ENCODE measurements around the gene PTH.

The PTH gene

DNA sequence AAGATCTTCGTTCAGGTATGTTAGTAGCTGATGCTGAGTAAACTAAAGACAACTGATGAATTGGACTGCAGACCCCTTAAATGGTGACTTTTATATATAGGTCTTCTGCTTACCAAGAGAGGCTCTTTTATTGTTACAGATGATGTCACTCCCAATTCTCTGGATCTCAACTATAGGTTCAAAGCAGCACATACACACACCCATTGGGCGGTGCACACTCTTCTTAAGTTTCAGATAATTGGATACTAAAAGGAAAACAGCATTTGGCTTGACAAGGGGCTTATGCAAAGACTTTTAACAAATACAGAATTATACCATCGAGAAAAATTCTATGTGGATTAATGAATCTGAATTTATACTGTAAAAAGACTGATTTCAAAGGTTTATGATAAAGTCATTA, at the start of gene PTH:
Gene PTH, minus strand, starts transcription at position 69 of the 400 bp plus-strand sequence. CDS start 3,142 bp downstream, outside the sequence.
- FAIRE-seq, result no peak

DNA sequence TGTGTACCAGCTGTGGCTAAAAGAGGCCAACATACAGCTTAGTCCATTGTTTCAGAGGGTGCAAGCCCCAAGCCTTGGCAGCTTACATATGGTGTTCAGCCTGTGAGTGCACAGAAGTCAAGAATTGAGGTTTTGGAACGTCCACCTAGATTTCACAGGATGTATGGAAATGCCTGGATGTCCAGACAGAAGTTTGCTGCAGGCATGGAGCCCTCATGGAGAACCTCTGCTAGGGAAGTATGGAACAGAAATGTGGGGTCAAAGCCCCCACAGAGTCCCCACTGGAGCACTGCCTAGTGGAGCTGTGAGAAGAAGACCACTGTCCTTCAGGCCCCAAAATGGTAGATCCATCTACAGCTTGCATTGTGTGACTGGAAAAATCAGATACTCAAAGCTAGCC, 42.2 kb upstream of the PTH start:
- no peak for FAIRE-seq

DNA sequence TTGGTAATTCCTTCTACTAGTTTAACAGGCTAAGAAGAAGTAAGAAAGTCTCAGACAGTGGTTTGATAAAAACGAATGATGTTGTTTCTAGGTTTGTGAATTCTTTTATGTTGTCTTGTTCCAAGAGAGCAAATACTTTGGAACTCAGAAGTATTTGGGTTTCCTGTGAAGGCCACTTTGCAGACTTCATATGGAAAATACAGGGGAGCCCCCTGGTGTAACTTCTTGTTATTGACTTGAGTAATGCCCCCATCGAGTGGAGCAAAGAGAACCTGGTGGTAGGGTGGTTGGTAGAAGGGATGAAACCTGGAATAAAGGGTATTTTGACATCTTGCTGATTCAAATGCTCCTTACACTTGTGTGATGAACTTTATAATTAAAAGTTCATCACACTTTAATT, 40.0 kb upstream of the PTH start:
- no peak for FAIRE-seq

DNA sequence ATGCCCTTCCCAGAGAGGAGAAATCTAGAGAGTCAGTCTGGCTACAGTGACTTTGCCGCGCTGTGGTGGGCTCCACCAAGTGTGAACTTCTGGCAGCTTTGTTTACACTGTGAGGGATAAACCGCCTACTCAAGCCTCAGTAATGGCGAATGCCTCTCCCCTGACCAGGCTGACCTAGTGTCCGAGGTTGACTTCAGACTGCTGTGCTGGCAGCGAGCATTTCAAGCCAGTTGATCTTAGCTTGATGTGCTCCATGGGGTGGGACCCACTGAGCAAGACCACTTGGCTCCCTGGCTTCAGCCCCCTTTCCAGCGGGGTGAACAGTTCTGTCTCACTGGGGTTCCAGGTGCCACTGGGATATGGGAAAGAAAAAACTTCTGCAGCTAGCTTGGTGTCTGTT, 38.6 kb upstream of the PTH start:
- no peak for FAIRE-seq

DNA sequence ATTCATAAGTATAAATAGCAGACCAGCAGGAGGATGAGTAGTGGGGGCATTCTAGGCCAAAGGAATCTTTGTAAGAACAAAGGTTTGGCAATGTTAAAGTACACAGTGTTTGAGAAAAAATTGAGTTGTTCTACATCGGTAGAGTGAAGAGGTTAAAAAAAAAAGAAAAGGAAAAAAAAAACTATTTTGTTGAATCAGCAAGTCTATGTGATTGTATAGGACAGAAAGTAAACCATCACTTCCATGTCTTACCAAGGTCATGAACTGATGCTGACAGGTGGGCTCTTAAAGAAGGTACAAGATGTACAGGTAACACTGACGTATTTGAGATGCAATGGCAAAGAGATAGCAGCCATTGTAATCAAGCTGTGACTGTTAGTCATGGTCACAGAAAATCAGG, 29.5 kb upstream of the PTH start:
- FAIRE-seq, result no peak

DNA sequence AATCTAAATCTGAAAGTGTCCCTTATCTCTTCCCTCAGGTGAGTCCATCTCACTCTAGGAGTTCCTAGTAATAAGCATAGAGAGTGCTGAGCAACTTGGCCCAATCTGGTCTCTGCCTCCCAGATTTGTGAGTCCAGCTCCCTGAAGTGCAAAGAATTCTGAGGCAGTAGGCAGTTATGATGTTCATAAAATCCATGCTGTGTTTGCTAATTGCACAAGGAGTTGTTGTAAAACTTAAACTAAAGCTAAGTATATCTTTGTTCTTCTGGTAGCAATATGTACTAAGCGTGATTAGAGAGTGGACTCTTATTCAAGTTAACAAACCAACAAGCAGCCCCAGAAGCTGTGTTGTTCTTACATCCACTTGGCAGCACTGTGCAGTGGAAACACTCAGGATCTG, 7.6 kb upstream of the PTH start:
- no peak for FAIRE-seq

DNA sequence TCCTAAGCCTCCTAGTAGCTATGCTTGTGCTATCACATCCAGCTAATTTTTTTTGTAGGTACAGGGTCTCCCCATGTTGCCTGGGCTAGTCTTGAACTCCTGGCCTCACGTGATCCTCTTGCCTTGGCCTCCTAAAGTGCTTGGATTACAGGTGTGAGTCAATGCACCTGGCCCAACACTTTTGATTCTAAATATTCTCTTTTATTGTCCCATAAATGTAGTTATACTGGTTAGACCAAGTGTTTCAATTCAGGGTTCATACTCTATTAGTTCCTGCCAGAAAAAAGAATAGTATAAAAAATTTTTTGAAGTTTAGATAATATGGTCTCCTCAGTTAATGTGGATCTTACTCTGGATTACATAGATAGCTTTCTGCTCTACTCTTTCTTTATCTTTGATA, 6.7 kb upstream of the PTH start:
- FAIRE-seq, result no peak

DNA sequence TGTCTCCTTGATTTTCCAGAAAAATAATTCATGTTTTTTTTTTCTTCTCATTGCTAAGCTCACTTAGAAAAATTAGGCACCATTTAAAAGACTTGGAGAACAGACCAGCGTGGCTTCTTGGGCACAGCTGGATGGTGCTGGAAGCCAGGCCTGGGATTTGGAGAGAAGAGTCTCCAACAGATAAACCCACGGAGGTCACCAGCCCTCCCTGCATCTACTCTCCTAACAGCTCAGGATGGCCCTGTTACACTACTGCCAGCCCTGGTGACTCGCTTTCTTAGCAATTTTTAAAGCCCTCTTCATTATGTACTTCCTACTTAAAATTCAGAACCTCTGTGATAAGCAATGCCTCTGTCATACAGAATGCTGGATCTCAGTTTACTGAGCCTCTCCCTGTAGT, 1.7 kb downstream of the PTH start:
- no peak for FAIRE-seq

DNA sequence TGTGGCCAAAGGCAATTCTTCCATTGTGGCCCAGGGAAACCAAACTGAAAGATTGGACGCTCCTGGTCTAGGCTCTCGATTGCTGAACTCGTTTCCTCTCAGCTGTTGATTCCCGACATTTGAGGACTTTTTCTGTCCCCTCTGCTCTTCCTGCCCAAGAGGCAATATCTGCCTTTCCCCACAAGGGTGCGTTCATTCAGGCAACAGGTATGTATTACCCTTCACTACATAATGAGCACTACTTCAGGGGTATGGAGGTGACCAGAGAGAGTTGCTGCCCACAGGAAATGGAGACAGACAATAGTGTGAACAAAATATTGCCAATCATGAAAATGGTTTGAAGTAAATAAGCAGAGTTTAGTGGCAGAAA, 8.2 kb downstream of the PTH start:
- FAIRE-seq, result no peak

DNA sequence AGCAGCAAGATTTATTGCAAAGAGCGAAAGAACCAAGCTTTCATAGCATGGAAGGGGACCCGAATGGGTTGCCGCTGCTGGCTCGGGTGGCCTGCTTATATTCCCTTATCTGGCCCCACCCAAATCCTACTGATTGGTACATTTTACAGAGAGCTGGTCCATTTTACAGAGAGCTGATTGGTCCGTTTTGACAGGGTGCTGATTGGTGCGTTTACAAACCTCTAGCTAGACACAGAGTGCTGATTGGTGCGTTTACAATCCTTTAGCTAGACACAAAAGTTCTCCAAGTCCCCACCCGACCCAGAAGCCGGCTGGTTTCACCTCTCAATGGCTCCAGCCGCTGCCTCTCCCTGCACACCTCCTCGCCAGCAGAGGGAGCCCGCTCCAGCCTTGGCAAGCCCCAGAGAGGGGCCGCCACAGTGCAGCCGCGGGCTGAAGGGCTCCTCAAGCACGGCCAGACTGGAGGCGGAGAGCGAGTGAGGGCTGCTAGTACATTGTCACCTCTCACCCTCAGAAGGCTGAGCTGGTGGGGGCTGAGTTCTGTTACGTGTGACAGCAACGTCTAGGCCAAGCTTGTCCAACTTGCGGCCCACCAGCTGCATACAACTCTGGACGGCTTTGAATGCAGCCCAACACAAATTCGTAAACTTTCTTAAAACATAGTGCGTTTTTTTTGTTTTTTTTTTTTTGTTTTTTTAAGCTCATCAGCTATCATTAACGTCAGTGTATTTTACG, 8.7 kb downstream of the PTH start:
- no peak for FAIRE-seq

DNA sequence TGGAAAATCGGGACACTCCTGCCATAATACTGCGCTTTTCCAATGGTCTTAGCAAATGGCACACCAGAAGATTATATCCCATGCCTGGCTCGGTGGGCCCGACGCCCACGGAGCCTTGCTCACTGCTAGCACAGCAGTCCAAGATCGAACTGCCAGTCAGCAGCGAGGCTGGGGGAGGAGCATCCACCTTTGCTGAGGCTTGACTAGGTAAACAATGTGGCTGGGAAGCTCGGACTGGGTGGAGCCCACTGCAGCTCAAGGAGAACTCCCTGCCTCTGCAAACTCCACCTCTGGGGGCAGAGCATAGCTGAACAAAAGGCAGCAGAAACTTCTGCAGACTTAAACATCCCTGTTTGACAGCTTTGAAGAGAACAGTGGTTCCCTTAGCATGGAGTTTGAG, 15.6 kb downstream of the PTH start:
- no peak for FAIRE-seq

DNA sequence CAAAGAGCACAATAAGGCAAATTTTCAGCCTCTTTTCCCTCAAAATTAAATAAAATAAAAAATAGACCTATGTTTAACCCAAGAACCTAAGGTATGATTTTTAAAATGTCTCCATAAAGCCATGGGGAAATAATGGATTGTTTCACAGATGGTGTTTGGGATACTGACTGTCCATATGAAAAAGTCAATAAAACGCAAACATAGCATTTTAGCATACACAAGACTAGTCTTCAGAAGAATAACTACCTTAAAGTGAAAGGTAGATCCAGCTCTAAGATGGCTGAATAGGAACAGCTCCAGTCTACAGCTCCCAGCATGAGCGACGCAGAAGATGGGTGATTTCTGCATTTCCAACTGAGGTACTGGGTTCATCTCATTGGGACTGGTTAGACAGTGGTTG, 16.1 kb downstream of the PTH start:
- FAIRE-seq, result no peak

DNA sequence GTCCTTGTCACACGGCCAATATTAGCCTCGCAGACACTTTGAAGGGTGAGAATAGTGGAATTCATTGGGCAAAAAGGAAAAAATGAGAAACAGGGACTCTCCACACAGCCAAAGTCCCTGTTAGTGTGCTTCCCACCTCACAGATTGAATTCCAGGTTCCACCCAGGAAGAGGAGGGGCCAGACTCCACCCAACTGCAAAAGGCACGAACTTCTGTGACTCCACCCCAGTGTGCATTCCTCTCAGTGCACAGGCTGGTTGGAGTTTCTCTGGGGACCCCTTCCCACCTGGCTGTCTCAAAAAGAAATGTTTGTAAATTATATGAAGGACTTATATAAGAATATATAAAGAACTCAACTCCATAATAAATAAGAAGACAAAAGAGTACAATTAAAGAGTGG, 20.7 kb downstream of the PTH start:
- FAIRE-seq, result no peak

DNA sequence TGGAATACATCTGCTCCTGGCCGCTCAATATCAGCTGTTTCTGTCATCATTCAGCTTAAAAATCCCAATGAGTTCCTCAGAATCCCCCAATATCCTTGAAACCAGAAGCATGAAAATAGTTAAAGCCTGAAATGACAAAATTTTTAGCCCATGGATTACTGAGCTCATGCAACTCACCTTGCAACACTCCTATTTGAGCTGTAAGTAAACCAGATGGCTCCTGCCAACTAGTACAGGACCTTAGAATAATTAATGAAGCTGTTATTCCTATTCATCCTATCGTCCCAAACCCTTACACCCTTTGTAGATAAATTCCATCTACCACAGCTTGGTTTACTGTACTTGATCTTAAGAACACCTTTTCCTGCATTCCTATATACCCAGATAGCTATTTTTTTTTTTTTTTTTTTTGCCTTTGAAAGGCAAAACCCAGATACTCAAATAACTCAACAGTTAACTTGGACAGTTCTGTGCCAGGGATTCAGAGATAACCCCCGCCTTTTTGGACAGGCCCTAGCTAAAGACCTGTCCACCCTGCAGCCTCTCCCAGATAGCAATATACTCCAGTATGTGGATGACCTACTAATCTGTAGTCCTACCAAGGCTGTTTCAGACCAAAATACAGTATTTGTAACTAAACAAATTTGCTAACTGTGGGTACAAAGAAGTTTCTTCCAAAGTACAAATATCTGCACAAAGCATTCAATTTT, 22.6 kb downstream of the PTH start:
- no peak for FAIRE-seq

DNA sequence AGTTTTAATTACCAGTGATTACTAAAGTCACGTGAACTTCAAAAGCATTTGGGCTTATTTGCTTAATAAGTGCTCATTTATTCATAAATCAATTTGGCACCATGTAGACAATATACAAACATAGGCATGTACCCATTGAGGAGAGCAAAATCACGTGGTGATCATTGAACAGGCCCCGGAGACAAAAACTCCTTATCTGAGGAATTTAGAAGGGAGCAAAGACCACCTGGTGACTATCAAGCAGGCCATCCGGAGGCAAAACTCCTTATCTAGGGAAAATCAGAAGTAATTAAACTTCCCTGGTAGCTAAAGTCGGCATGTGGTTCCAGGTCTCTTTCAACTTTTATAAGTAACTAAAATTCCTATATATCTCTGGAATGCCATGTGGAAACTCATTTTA, 27.0 kb downstream of the PTH start:
- no peak for FAIRE-seq

DNA sequence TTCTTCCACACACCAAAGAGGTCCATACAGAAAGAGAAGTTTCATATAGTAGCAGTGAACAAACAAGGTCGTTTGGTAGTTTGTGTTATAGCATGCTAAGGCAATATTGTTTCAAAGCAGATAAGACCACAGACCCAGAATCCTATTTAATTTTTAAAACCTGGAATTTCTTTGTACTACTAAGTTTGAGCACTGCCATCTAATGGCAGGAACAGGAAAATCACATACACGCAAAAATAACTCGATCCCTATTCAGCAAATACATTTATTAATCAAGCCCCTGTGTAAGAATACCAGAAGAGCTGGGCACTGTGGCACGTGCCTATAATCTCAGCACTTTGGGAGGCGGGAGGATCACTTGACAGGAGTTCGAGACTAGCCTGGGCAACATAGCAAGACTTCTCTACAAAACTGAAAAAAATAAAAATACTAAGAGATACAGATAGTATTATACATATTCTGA, 29.9 kb downstream of the PTH start:
- FAIRE-seq, result peak; percentile 78

DNA sequence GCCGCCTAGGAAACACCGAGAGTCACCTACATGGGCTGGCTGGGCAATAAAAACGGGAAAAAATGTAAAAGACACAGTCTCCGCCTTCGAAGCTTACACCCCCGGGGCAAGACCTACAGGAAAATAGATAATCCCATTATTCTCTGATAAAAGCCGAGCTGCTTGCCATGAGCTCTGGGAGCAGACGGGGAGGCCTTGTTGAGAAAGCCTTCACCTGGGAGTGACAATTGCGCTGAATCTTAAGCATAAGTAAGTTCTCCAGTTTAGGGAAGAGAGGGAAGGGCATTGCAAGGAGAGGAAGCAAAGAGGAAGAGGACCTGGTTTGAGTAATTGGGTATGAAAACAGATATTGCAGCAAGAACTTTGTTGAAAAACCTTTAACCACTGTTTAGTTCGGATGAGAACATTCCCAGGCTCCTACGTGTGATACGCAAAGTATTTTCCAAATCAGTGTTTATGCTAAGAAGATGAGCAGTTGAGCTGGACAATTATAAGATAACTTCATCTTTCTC, 32.0 kb downstream of the PTH start:
- no peak for FAIRE-seq

DNA sequence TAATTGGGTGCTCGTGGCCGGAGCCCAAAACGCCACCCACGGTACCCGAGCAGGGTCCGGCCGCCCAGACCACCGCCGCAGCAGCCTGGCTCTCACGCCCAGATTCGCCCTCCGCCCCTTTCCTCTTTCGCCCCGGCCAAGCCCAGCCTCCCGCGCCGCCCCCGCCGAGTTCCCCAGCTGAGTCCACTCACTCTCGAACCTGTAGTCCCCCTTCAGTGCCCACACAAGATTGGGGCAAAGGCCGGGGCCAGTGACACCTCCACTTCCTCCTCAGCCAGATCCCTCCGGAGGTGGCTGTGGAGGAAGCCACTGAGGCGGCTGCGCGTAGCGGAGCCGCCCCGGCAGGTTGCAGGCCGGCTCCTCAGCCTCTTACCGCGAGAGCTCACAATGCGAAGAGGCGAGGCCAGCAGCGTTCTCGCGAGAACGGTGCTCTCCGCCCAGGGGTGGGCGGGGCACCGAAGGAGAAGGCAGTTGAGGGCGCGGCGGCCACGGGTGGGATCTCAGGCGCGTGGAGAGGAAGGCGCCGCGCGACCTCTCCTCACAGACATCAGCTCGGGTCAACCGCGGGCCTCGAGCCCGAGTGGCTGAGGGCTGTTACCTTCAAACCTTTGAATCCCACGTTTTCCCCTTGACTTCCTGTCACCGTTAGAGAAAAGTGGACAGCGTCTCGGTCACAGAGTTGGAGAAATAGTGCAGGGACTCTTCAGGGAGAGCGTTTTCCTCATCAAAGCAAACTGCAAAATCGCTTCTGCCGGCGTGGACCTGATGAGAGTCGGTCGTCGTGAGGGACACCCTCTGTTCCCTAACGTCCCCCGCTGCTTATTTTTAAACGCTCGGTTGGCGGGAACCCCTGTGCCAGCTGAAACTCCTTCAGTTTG, 32.7 kb downstream of the PTH start, which contains the start of gene BTBD10:
Gene BTBD10, minus strand, starts transcription at position 322 of the 878 bp plus-strand sequence. CDS start 18,098 bp downstream, outside the sequence.
- FAIRE-seq, result peak; percentile 75

DNA sequence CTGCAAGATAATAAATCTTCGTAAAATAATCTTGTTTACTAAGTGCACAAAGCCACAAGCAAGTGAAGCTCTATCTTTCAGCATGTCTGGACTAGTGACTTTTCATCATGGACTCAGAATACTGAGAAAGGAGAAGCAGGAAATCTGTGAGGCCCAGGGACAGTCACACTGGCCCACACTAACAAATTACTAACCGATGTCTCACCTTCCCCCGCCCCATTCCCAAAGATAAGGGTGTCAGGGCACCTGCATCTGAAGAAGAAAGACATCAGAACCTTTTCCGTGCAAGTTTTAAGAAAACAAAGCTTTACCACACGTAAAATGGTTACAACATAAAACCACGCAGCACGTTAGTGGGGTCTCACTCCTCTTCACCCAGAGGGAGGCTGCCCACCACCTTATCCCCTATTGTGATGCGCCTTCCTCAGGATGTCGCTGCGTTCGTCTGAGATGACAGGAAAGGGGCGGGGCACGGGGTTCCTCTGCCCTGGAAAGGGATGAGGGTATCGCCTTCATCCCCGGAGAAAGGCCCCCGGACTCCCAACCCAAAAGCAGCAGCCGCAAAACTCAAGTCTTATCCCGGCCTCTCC, 33.4 kb downstream of the PTH start:
- no peak for FAIRE-seq

DNA sequence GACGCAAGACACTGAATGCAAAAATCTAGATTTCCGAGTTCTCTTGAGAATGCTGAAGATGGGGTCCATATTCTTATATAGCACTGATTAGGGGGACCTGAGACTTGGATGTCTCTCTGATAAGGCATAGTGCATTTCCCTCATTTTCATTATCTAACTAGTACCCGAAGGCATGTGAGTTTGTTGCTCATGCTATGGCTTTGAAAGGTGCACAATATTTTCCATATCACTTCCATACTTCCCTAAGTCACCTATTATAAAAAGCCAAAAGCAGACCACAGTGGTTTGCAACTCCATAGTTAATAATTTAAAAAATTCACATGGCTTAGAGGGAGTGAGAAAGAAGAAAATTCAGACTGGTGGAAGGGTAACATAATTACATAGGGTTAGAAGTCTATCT, 34.5 kb downstream of the PTH start:
- no peak for FAIRE-seq

DNA sequence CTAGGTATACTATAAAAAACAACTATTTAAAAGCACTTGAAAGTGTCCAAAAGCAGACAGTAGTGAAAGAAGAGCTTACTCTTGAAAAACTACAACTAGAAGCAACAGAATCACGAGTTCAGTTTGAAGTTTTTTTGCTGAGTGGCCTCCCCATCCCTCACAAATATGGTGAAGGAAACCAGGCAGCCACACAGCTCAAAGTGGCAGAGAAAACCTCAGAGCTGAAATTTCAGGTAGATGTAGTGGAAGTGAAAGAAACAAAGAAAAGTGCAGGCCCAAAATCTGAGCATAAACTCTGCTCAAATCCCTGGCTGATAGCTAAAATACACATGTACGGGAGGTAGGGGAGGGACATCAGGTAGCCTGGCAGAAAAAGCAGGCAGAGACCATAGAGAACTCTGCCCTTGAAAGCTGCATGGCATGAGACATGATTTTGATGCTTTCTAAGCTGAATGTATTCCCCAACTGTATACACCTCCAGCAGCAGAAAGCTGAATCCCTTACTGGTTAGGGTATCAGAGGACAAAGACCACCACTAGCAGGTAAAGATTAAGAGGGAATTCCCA, 44.9 kb downstream of the PTH start:
- FAIRE-seq, result no peak

DNA sequence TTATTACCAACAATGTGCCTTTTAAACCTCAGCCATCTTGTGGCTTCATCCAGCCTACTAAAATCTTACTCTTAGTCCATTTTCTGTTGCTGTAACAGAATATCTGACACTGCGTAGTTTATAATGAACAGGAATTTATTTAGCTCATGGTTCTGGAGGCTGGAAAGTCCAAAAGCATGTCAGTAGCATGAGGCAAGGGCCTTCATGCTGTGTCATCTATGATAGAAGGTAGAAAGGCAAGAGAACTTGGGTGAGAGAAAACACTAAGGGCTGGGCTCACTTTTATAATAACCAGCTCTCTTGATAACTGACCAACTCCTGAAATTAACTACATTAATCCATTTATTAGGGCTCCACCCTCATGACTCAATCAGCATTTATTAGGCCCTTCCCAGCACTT, 46.3 kb downstream of the PTH start:
- FAIRE-seq, result no peak

DNA sequence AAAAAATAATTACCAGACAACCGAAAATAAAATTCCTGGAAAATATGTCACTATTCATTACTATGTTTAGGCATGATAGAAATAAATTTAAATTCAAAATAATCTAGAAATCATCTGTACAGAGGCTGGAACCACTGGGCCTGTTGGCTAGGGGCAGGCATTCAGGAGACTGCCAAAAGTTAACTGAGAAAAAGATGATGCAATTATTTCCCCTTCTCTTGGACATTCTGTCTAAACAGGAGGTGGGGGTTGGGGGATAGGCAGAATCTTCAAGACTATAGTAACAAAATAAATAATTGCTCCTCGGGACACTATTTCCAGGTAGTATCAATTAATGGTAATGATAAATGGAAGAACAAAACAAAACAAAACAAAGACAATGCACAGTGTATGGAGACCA, 46.9 kb downstream of the PTH start:
- FAIRE-seq, result no peak
